ENCODE results near the gene FAT1.

FAT1 gene

GRCh38 chr4:186644311-186644638 is 79.4 kb downstream of the FAT1 start:
- peaks cover 26% of the 10 kb centered on the region for H3K36me3 ChIP-seq (ENCODE audit: insufficient read depth, low read depth, low read length)
- no peak overlapping the region for H3K9ac ChIP-seq (ENCODE audit: low read depth, low read length)
- H3K9me3 ChIP-seq (ENCODE audit: insufficient read depth, low read depth, low read length) = no peaks in the 10 kb centered on the region
- peaks cover 6% of the 10 kb centered on the region; the same call in 1 of the 2 replicates for H3K4me1 ChIP-seq (ENCODE audit: insufficient read depth, low read length)
- H3K27ac ChIP-seq (ENCODE audit: low read length) = no peak overlapping the region
- H3K27me3 ChIP-seq (ENCODE audit: insufficient read depth, low read length) = no peaks in the 10 kb centered on the region
- H3K4me3 ChIP-seq (ENCODE audit: low read length) = no peak overlapping the region

DNA sequence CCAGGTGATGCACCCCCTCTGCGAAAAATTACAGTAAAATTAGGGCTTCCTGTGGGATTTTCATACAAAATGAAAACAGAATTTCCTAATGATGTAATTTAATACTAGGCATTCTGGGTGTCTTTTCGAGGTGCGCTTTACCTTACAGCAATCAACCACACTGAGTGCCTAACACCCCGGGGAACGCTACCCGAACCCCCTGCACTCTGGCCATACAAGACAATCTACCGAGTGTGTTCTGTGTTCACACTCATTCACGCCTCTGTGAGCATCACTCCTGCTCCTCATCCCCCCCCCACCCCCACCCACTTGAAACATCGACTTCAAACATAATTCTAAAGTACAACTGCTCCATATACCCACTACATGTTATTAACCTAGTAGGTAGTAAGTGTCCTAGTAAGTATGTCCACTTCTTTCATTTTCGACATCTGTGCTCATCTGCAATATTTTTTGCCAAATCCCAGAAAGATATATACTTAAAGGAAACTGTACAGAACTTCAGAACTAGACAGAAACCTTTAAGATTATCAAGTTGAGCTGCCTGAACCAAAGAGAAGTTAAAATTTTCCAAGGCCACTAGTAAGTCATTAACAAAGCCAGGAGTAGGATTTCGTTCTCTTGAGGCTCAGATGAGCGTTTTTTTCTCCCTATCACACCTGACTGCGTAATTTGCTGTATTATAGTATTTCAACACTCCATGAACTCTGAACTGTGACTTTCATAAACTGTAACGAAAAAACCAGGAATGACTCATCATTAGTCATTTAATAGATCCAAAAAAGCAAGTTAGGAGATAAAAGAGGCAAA is 80.0 kb downstream of the FAT1 start:
- H3K4me3 ChIP-seq (ENCODE audit: low read length) = no peak overlapping the region
- peaks cover 26% of the 10 kb centered on the region for H3K36me3 ChIP-seq (ENCODE audit: insufficient read depth, low read depth, low read length)
- no peak overlapping the region for H3K27ac ChIP-seq (ENCODE audit: low read length)
- H3K4me1 ChIP-seq (ENCODE audit: insufficient read depth, low read length) = peaks cover 6% of the 10 kb centered on the region; the same call in 1 of the 2 replicates
- no peaks in the 10 kb centered on the region for H3K9me3 ChIP-seq (ENCODE audit: insufficient read depth, low read depth, low read length)
- H3K27me3 ChIP-seq (ENCODE audit: insufficient read depth, low read length) = no peaks in the 10 kb centered on the region
- H3K9ac ChIP-seq (ENCODE audit: low read depth, low read length) = no peak overlapping the region

GRCh38 chr4:186642998-186643397 is 80.7 kb downstream of the FAT1 start:
- Histone ChIP-seq H3K9ac (ENCODE audit: low read depth, low read length) (no peak overlapping the region), H3K27ac (ENCODE audit: low read length) (no peak overlapping the region), H3K4me1 (ENCODE audit: insufficient read depth, low read length) (peaks cover 6% of the 10 kb centered on the region; the same call in 1 of the 2 replicates), H3K27me3 (ENCODE audit: insufficient read depth, low read length) (no peaks in the 10 kb centered on the region), H3K4me3 (ENCODE audit: low read length) (no peak overlapping the region), H3K9me3 (ENCODE audit: insufficient read depth, low read depth, low read length) (no peaks in the 10 kb centered on the region), H3K36me3 (ENCODE audit: insufficient read depth, low read depth, low read length) (peaks cover 28% of the 10 kb centered on the region)

- peaks cover 32% of the 10 kb centered on the region for H3K36me3 ChIP-seq (ENCODE audit: insufficient read depth, low read depth, low read length)
- H3K9me3 ChIP-seq (ENCODE audit: insufficient read depth, low read depth, low read length) = no peaks in the 10 kb centered on the region
- peaks cover 6% of the 10 kb centered on the region; the same call in 1 of the 2 replicates for H3K4me1 ChIP-seq (ENCODE audit: insufficient read depth, low read length)
- H3K9ac ChIP-seq (ENCODE audit: low read depth, low read length) = no peak overlapping the region
- H3K27ac ChIP-seq (ENCODE audit: low read length) = no peak overlapping the region
- H3K4me3 ChIP-seq (ENCODE audit: low read length) = no peak overlapping the region
- no peaks in the 10 kb centered on the region for H3K27me3 ChIP-seq (ENCODE audit: insufficient read depth, low read length)
These were observed 81.1 kb downstream of the FAT1 start for GRCh38 chr4:186642530-186642929.

DNA sequence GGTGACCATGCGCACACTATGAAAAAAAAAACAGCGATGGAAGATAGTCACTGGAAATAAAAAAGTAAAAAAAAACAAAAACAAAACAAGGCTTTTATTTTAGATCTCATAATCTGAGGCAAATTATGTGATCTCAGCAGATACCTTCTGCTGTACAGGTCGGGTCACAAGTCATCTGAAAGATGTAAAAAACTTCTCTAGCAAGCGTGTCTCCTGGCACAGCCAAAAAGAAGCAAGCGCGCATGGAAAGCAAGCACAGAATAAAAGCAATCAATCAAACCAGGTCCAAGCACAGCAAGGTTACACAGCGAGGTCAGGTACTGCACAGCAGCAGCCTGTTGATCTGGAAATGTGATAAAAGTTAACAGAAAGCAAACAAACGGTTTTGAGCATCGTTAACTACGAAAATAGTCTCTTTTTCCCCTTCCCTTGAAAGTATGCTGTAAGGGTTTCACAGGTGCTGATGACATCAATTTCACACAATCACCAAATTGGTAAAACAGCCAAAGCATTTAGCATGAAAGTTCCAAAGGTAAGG is 89.0 kb downstream of the FAT1 start:
- Histone ChIP-seq H3K9me3 (ENCODE audit: insufficient read depth, low read depth, low read length) (no peaks in the 10 kb centered on the region), H3K4me3 (ENCODE audit: low read length) (no peak overlapping the region), H3K9ac (ENCODE audit: low read depth, low read length) (peak overlapping the region; percentile 29; the same call in 1 of the 2 replicates), H3K36me3 (ENCODE audit: insufficient read depth, low read depth, low read length) (peaks cover 79% of the 10 kb centered on the region), H3K27ac (ENCODE audit: low read length) (peak overlapping the region; percentile 32), H3K4me1 (ENCODE audit: insufficient read depth, low read length) (peaks cover 21% of the 10 kb centered on the region; the same call in 1 of the 2 replicates), H3K27me3 (ENCODE audit: insufficient read depth, low read length) (no peaks in the 10 kb centered on the region)

DNA sequence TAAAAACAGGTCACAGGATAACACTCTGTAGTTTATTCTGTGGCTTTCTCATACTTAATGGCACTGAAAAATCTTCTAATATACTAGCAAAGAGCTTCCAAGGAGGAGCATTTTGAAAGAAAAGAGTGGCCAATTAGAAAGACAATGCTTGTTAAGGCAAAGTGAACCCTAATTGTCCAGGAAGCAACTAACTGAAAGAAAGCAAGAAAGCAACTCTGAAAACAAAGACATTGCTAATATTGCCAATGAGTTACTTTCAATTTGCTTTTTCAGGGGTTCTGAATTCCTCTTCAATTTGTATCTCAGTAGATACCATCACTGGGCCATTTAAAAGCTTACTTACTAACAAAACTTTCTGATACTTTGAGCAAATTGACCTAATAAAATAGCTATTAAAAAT is 89.8 kb downstream of the FAT1 start:
- Histone ChIP-seq H3K36me3 (ENCODE audit: insufficient read depth, low read depth, low read length) (peaks cover 80% of the 10 kb centered on the region), H3K27ac (ENCODE audit: low read length) (peak overlapping the region; percentile 56), H3K4me3 (ENCODE audit: low read length) (peak overlapping the region; percentile 13; the same call in 1 of the 2 replicates), H3K27me3 (ENCODE audit: insufficient read depth, low read length) (no peaks in the 10 kb centered on the region), H3K9me3 (ENCODE audit: insufficient read depth, low read depth, low read length) (no peaks in the 10 kb centered on the region), H3K4me1 (ENCODE audit: insufficient read depth, low read length) (peaks cover 21% of the 10 kb centered on the region; the same call in 1 of the 2 replicates), H3K9ac (ENCODE audit: low read depth, low read length) (0 out of 2 replicates have a peak overlapping the region, but pooled peaks have one; percentile 19)

DNA sequence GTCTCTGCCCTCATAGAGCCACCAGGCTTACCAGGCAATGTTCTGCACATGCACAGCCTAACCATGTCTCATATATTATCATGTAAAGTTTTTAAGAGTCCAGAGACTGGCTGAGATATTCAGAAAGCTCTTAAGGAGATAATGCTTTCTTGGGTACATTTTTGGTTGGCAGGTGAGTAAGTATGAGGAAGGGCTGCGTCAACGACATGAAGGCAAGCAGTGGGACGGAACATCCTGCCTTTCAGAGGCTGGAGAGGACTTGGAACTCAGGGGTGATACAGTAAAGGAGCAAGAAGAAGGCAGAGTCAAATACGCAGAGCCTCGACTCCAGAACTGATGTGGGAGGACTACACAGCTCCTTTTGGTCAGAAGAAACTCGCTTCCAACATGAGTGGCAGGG is 93.5 kb downstream of the FAT1 start:
- H3K27me3 ChIP-seq (ENCODE audit: insufficient read depth, low read length) = no peaks in the 10 kb centered on the region
- H3K9me3 ChIP-seq (ENCODE audit: insufficient read depth, low read depth, low read length) = no peaks in the 10 kb centered on the region
- peaks cover 81% of the 10 kb centered on the region for H3K36me3 ChIP-seq (ENCODE audit: insufficient read depth, low read depth, low read length)
- H3K4me1 ChIP-seq (ENCODE audit: insufficient read depth, low read length) = peaks cover 24% of the 10 kb centered on the region
- H3K9ac ChIP-seq (ENCODE audit: low read depth, low read length) = no peak overlapping the region
- no peak overlapping the region for H3K27ac ChIP-seq (ENCODE audit: low read length)
- H3K4me3 ChIP-seq (ENCODE audit: low read length) = no peak overlapping the region

DNA sequence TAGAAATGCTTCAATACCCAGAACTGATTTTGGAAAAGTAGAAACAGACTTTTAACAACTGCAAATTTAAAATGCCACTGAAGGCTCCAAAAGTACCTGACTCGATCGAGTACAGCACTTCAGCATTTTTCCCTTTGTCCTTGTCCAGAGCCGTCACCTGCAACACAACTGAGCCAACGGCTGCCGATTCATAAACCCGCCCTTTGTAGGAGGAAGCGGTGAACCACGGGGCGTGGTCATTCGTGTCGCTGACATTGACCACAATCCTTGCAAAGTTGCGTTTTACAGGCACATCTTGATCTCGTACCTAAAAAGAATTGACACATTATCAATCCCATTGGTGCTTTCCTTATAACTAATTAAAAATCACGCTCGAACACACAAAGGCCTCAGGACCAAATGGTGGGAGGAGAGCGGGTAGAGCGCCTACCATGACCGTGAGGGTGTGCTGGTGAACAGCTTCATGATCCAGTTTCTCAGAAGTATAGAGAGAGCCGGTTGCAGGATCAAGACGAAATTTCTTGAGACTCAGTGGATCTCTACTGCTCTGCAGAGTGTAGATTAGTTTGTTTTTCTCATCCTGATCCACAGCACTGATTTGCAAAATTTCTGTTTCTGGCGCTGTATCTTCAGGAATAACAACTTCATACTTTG is 95.5 kb downstream of the FAT1 start:
- Histone ChIP-seq H3K4me1 (ENCODE audit: insufficient read depth, low read length) (peaks cover 19% of the 10 kb centered on the region), H3K36me3 (ENCODE audit: insufficient read depth, low read depth, low read length) (peaks cover 94% of the 10 kb centered on the region), H3K4me3 (ENCODE audit: low read length) (no peak overlapping the region), H3K27ac (ENCODE audit: low read length) (no peak overlapping the region), H3K9ac (ENCODE audit: low read depth, low read length) (no peak overlapping the region), H3K9me3 (ENCODE audit: insufficient read depth, low read depth, low read length) (no peaks in the 10 kb centered on the region), H3K27me3 (ENCODE audit: insufficient read depth, low read length) (no peaks in the 10 kb centered on the region)

DNA sequence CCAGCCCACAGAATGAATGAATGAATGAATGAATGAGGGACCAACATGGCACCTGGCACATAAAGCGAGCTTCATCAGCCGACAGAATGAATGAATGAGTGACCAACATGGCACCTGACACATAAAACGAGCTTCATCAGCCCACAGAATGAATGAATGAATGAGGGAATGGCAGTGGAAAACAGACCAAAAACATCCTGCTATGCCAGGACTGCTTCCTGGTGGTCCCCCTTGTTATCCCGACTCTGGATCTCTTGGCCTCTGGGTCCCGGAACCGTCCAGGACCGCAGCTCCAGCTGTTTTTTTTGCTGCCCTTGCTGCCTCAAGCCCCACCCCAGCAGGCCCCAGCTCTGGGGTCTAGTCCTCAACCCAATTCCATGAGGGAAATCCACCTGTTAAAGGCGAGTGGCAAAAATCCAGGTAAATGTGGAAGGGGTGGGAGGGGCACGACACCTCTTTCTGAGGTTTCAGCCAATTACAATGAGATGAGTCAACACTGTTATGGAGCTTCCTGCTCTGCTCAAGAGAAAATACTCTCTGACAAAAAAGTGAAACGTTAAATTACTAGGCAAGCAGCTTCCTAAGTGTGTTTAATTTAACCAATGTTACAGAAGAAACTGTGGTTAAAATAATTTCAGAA is 96.3 kb downstream of the FAT1 start:
- no peak overlapping the region for H3K4me3 ChIP-seq (ENCODE audit: low read length)
- peaks cover 13% of the 10 kb centered on the region; the same call in 1 of the 2 replicates for H3K4me1 ChIP-seq (ENCODE audit: insufficient read depth, low read length)
- no peak overlapping the region for H3K27ac ChIP-seq (ENCODE audit: low read length)
- no peak overlapping the region for H3K9ac ChIP-seq (ENCODE audit: low read depth, low read length)
- no peaks in the 10 kb centered on the region for H3K9me3 ChIP-seq (ENCODE audit: insufficient read depth, low read depth, low read length)
- peaks cover 93% of the 10 kb centered on the region for H3K36me3 ChIP-seq (ENCODE audit: insufficient read depth, low read depth, low read length)
- no peaks in the 10 kb centered on the region for H3K27me3 ChIP-seq (ENCODE audit: insufficient read depth, low read length)

- no peak overlapping the region for H3K9ac ChIP-seq (ENCODE audit: low read depth, low read length)
- H3K27ac ChIP-seq (ENCODE audit: low read length) = no peak overlapping the region
- H3K9me3 ChIP-seq (ENCODE audit: insufficient read depth, low read depth, low read length) = no peaks in the 10 kb centered on the region
- peaks cover 93% of the 10 kb centered on the region for H3K36me3 ChIP-seq (ENCODE audit: insufficient read depth, low read depth, low read length)
- H3K4me1 ChIP-seq (ENCODE audit: insufficient read depth, low read length) = peaks cover 13% of the 10 kb centered on the region; the same call in 1 of the 2 replicates
- H3K4me3 ChIP-seq (ENCODE audit: low read length) = no peak overlapping the region
- no peaks in the 10 kb centered on the region for H3K27me3 ChIP-seq (ENCODE audit: insufficient read depth, low read length)
These were observed 98.7 kb downstream of the FAT1 start for GRCh38 chr4:186624951-186625350.

DNA sequence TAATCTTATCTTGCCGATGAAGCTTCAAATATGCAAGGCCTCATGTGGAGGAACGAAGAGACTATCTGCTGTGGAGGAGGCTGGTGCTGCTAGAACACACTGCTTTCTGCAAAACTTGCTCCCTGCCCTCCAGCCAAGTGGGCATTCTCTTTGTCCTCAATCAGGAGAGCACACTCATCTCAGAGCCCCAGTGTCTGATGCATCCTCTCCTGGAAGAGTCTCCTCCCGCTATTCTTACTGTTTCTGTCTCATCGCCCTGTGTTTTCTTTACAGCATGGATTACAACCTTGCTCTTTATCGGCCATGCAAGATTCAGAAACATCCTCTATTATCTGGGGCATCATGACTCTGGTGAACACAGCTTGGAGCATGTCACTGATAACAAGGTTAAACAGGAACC is 100.1 kb downstream of the FAT1 start:
- Histone ChIP-seq H3K4me3 (ENCODE audit: low read length) (no peak overlapping the region), H3K4me1 (ENCODE audit: insufficient read depth, low read length) (peaks cover 13% of the 10 kb centered on the region; the same call in 1 of the 2 replicates), H3K27me3 (ENCODE audit: insufficient read depth, low read length) (no peaks in the 10 kb centered on the region), H3K36me3 (ENCODE audit: insufficient read depth, low read depth, low read length) (peaks cover 93% of the 10 kb centered on the region), H3K9ac (ENCODE audit: low read depth, low read length) (no peak overlapping the region), H3K27ac (ENCODE audit: low read length) (no peak overlapping the region), H3K9me3 (ENCODE audit: insufficient read depth, low read depth, low read length) (no peaks in the 10 kb centered on the region)

Data from iPS-20b (cell line).